GM12878 (cell line): ENCODE data around the gene PCSK6. TPM values are rescaled to one million over a fixed set of nuclear protein-coding genes. Genes with fewer than 3 reads are reported as not detected.

ENCODE experiments used
- ATAC-seq: fragments of 200-7000 bp; cut with Tn5 transposase; 3 replicates; pipeline ENCODE4 v1.9.1; 2020; ENCODE audit warnings: mild to moderate bottlenecking, moderate library complexity
- BruUV-seq: library from RNA; stranded (reverse); fragments of 400-500 nt; replicated peaks from 2 replicates; lab custom pipeline; 2021; lab: Mats Ljungman, UMichigan
- CTCF ChIA-PET: fragments of 300-600 bp; sonication (Branson Sonifier 250); formaldehyde crosslinking; extraction: SDS; loops from one replicate; lab custom pipeline; 2021; ENCODE audit warnings: inconsistent platforms; lab: Yijun Ruan, JAX
- POLR2A ChIA-PET: fragments of 350-600 bp; formaldehyde crosslinking; extraction: SDS; loops from one replicate; lab custom pipeline; 2021; ENCODE audit warnings: inconsistent platforms; lab: Charles Lee
- RAD21 ChIA-PET: fragments of 300-600 bp; sonication (Branson Sonifier 250); formaldehyde crosslinking; loops from one replicate; lab custom pipeline; 2023; ENCODE audit warnings: antibody characterized with exemption; ENCODE audit not compliant: unreplicated experiment; lab: Charles Lee
- SMC1A ChIA-PET: fragments of 300-600 bp; sonication (Branson Sonifier 250); formaldehyde crosslinking; loops from one replicate; lab custom pipeline; 2023; ENCODE audit not compliant: unreplicated experiment, uncharacterized antibody; lab: Charles Lee
- DNase-seq: peaks from one replicate; pipeline ENCODE4 v3.0.0-alpha.2; 2011; ENCODE audit warnings: low read depth, low spot score
- FAIRE-seq: peaks from 3 replicates; lab custom pipeline; 2011; peaks lifted over from hg19 to GRCh38; lab: Jason Lieb, UNC
- H2AFZ ChIP-seq: 2 replicates; pipeline ENCODE4 v1.6.0; 2011; ENCODE audit warnings: low read depth, low read length, control low read depth; ENCODE audit not compliant: control insufficient read depth
- H3K27ac ChIP-seq: 2 replicates; pipeline ENCODE4 v1.5.1; 2011; ENCODE audit warnings: control low read depth; ENCODE audit not compliant: control insufficient read depth, insufficient read depth
- H3K27me3 ChIP-seq, 2 experiments: replicated peaks in 1 of 2; 2 replicates each; pipeline versions ENCODE4 v1.6.0 to v1.6.1; 2011; ENCODE audit warnings: low read length in 1 of 2; ENCODE audit not compliant: control insufficient read depth in 2 of 2, insufficient read depth in 2 of 2
- H3K36me3 ChIP-seq, 2 experiments: 2 replicates each; pipeline ENCODE4 v1.5.1; 2011; ENCODE audit warnings: low read length in 1 of 2; ENCODE audit not compliant: control insufficient read depth in 2 of 2, insufficient read depth in 2 of 2
- H3K4me1 ChIP-seq: 2 replicates; pipeline ENCODE4 v1.6.1; 2011; ENCODE audit warnings: mild to moderate bottlenecking, low read length, moderate library complexity, mixed read lengths; ENCODE audit not compliant: control insufficient read depth, insufficient read depth
- H3K4me2 ChIP-seq: 2 replicates; pipeline ENCODE4 v1.6.0; 2011; ENCODE audit warnings: control low read depth; ENCODE audit not compliant: control insufficient read depth, insufficient read depth
- H3K4me3 ChIP-seq: fragments of 200-600 bp; sonication (generic); 2 replicates; pipeline ENCODE4 v1.5.1; 2016
- H3K79me2 ChIP-seq: 2 replicates; pipeline ENCODE4 v1.6.0; 2011; ENCODE audit warnings: low read length; ENCODE audit not compliant: control insufficient read depth, insufficient read depth
- H3K9ac ChIP-seq: 2 replicates; pipeline ENCODE4 v1.8.0; 2011; ENCODE audit warnings: low read length, control low read depth, mixed read lengths; ENCODE audit not compliant: control insufficient read depth, insufficient read depth
- H3K9me3 ChIP-seq: replicated peaks from 3 replicates; pipeline ENCODE4 v1.5.1; 2011; ENCODE audit warnings: mild to moderate bottlenecking, low read length; ENCODE audit not compliant: control insufficient read depth, insufficient read depth
- H4K20me1 ChIP-seq: 2 replicates; pipeline ENCODE4 v1.6.0; 2011; ENCODE audit not compliant: control insufficient read depth, insufficient read depth
- HDAC6 ChIP-seq: fragments of 200-600 bp; sonication (generic); IDR thresholded peaks from one replicate; pipeline ENCODE4 v1.8.0; 2017; ENCODE audit warnings: antibody characterized with exemption; ENCODE audit not compliant: unreplicated experiment
- KAT2A ChIP-seq: conservative IDR thresholded peaks from 2 replicates; pipeline ENCODE4 v1.6.1; 2011; ENCODE audit warnings: low read depth, low read length; ENCODE audit not compliant: control insufficient read depth
- MYC ChIP-seq: IDR thresholded peaks from 2 replicates; pipeline ENCODE4 v1.6.1; 2011; ENCODE audit warnings: mild to moderate bottlenecking, low read length, moderate library complexity, inconsistent platforms; ENCODE audit not compliant: insufficient read depth, insufficient replicate concordance, insufficient read length, severe bottlenecking
- RAD51 ChIP-seq: fragments of 450-650 bp; IDR thresholded peaks from 2 replicates; pipeline ENCODE4 v1.6.1; 2016; ENCODE audit warnings: moderate library complexity, mild to moderate bottlenecking, inconsistent platforms
- ZNF622 ChIP-seq: fragments of 450-650 bp; IDR thresholded peaks from 2 replicates; pipeline ENCODE4 v1.6.1; 2017; ENCODE audit warnings: mild to moderate bottlenecking, inconsistent platforms
- ZZZ3 ChIP-seq: IDR thresholded peaks from 2 replicates; pipeline ENCODE4 v1.6.1; 2011; ENCODE audit warnings: low read depth; ENCODE audit not compliant: control insufficient read depth, insufficient read length
- WGBS: methylation state at CpG from one replicate; pipeline ENCODE4 v1.1.6; 2016; ENCODE audit warnings: low lambda C conversion rate; ENCODE audit not compliant: insufficient replicate concordance, insufficient coverage; ENCODE audit errors: missing lambda C conversion rate; 5-methylcytosine and 5-hydroxymethylcytosine counted together
- in situ Hi-C: fragments of 300-500 bp; cut with MboI; formaldehyde crosslinking; loops from 9 replicates; pipeline ENCODE4 v1.14.3; 2018; ENCODE audit warnings: mixed read lengths
- intact Hi-C: fragments of 100-400 bp; cut with micrococcal nuclease; formaldehyde crosslinking; loops from one replicate; pipeline ENCODE4 v1.14.2; 2022; ENCODE audit not compliant: unreplicated experiment
- polyA plus RNA-seq, 11 experiments: library from polyadenylated mRNA; depleted of rRNA in 4 of 11; unstranded in 6 of 11; stranded (reverse) in 5 of 11; fragments of >200 nt; fragmentation: Nextera tagmentation in 4 of 11; fragmentation: Illumina TruSeq in 1 of 11; extraction: Ambion mirVana in 4 of 11; extraction: Trizol in 1 of 11; gene quantifications; 1 replicate in 1 of 11; 2 replicates in 10 of 11; pipeline versions ENCODE4 v1.2.1 to v1.2.3, GENCODE V29; 2011 to 2016; ENCODE audit warnings: inconsistent platforms in 2 of 11, missing spikeins in 2 of 11, low read depth in 1 of 11
- total RNA-seq, 4 experiments: library from RNA; depleted of rRNA in 3 of 4; stranded (reverse); fragments of >200 nt in 3 of 4; fragmentation: Illumina TruSeq in 1 of 4; extraction: Trizol in 1 of 4; gene quantifications; 2 replicates each; pipeline versions ENCODE4 v1.2.1 to v1.2.3, GENCODE V29; 2013 to 2021
- TF ChIP-seq, protein P1 (sequence below): fragments of 450-650 bp; formaldehyde crosslinking; IDR thresholded peaks from 2 replicates; pipeline ENCODE4 v1.4.0; 2020; ENCODE audit warnings: mild to moderate bottlenecking, moderate library complexity
- TF ChIP-seq, protein P2 (sequence below): IDR thresholded peaks from 2 replicates; pipeline ENCODE4 v1.6.1; 2011; ENCODE audit warnings: borderline replicate concordance, low read depth, mild to moderate bottlenecking, moderate library complexity, low read length; ENCODE audit not compliant: insufficient read depth, poor library complexity, severe bottlenecking
- TF ChIP-seq, protein P3 (sequence below): IDR thresholded peaks from 2 replicates; pipeline ENCODE4 v1.6.1; 2012; ENCODE audit warnings: low read depth, low read length, improper control_type of control experiment
- TF ChIP-seq, protein P4 (sequence below), 3 experiments: IDR thresholded peaks in 2 of 3; conservative IDR thresholded peaks in 1 of 3; 2 replicates each; pipeline ENCODE4 v1.5.1; 2011; ENCODE audit warnings: low read depth in 3 of 3, low read length in 3 of 3, mild to moderate bottlenecking in 3 of 3, control low read depth in 2 of 3, moderate library complexity in 2 of 3, inconsistent platforms in 1 of 3, mixed read lengths in 1 of 3; ENCODE audit not compliant: control insufficient read depth in 2 of 3, insufficient read depth in 1 of 3; ENCODE audit errors: extremely low read depth in 1 of 3
- TF ChIP-seq, protein P5 (sequence below): IDR thresholded peaks from 2 replicates; pipeline ENCODE4 v1.6.1; 2012; ENCODE audit warnings: mild to moderate bottlenecking, low read depth, low read length

The PCSK6 gene
- total and polyA plus RNA-seq, 10 of the 15 experiments (the other 5 are each of a cell fraction or from before 2014, with no cell fraction given): 0.19 to 0.67 (median 0.25) TPM; not detected in 4

DNA sequence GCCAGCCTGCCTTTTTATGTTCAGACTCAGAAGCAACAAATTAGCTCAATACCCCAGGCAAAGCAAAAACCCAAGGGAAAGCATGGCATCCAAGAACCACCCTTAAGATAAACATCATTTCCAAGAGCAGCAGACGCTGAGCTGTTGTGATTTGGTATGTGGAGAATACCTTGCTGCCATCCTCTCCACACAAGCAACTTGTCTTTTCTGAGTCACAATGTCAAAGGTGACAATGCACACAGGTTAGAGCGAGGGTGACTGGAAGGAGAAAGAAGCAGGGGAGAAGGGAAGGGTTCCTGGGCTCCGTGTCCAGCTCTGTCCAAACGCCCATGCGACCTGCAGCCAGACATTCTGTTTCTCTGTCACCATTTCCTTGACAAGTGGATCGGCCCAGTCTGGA, 6.0 kb downstream of the PCSK6 start:
- no peak overlapping the region for H3K4me3 ChIP-seq
- H3K4me1 ChIP-seq: no peaks in the 10 kb centered on the region
- H3K27ac ChIP-seq: no peak overlapping the region
- 11% methylated on average over 6 of the region's 6 CpGs for WGBS
- H3K9me3 ChIP-seq: no peaks in the 10 kb centered on the region
- no peak overlapping the region for H3K4me2 ChIP-seq
- no peak for ATAC-seq
- ChIA-PET CTCF (interaction anchor here (1.1 kb wide), 1 partner anchor 190 kb away, joined by 3 read pairs; no protein-coding TSS in a partner anchor), RAD21 (no interaction called here), POLR2A (no interaction called here), SMC1A (no interaction called here)
- FAIRE-seq: no peak
- intact Hi-C loops (no loop called here), in situ Hi-C loops (no loop called here)
- no peaks in the 10 kb centered on the region for H4K20me1 ChIP-seq
- no peak for DNase-seq
- no TSS peak for BruUV-seq
- no peak overlapping the region for H2AFZ ChIP-seq
- no peak overlapping the region for H3K9ac ChIP-seq
- peaks cover 0 to 3% of the 10 kb centered on the region in 2 experiments; a peak in 2 of 4 replicates for H3K27me3 ChIP-seq
- H3K36me3 ChIP-seq: no peaks in the 10 kb centered on the region
- no peaks in the 10 kb centered on the region for H3K79me2 ChIP-seq
- TF ChIP-seq, protein P1, sequence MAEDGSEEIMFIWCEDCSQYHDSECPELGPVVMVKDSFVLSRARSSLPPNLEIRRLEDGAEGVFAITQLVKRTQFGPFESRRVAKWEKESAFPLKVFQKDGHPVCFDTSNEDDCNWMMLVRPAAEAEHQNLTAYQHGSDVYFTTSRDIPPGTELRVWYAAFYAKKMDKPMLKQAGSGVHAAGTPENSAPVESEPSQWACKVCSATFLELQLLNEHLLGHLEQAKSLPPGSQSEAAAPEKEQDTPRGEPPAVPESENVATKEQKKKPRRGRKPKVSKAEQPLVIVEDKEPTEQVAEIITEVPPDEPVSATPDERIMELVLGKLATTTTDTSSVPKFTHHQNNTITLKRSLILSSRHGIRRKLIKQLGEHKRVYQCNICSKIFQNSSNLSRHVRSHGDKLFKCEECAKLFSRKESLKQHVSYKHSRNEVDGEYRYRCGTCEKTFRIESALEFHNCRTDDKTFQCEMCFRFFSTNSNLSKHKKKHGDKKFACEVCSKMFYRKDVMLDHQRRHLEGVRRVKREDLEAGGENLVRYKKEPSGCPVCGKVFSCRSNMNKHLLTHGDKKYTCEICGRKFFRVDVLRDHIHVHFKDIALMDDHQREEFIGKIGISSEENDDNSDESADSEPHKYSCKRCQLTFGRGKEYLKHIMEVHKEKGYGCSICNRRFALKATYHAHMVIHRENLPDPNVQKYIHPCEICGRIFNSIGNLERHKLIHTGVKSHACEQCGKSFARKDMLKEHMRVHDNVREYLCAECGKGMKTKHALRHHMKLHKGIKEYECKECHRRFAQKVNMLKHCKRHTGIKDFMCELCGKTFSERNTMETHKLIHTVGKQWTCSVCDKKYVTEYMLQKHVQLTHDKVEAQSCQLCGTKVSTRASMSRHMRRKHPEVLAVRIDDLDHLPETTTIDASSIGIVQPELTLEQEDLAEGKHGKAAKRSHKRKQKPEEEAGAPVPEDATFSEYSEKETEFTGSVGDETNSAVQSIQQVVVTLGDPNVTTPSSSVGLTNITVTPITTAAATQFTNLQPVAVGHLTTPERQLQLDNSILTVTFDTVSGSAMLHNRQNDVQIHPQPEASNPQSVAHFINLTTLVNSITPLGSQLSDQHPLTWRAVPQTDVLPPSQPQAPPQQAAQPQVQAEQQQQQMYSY (CRISPR knock-in tag): no peak
- TF ChIP-seq, protein P2, sequence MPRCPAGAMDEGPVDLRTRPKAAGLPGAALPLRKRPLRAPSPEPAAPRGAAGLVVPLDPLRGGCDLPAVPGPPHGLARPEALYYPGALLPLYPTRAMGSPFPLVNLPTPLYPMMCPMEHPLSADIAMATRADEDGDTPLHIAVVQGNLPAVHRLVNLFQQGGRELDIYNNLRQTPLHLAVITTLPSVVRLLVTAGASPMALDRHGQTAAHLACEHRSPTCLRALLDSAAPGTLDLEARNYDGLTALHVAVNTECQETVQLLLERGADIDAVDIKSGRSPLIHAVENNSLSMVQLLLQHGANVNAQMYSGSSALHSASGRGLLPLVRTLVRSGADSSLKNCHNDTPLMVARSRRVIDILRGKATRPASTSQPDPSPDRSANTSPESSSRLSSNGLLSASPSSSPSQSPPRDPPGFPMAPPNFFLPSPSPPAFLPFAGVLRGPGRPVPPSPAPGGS: no peak
- no peak for TF ChIP-seq KAT2A
- TF ChIP-seq RAD51: no peak
- TF ChIP-seq, protein P3, sequence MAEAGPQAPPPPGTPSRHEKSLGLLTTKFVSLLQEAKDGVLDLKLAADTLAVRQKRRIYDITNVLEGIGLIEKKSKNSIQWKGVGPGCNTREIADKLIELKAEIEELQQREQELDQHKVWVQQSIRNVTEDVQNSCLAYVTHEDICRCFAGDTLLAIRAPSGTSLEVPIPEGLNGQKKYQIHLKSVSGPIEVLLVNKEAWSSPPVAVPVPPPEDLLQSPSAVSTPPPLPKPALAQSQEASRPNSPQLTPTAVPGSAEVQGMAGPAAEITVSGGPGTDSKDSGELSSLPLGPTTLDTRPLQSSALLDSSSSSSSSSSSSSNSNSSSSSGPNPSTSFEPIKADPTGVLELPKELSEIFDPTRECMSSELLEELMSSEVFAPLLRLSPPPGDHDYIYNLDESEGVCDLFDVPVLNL: no peak
- TF ChIP-seq MYC: no peak
- no peak for TF ChIP-seq ZZZ3
- TF ChIP-seq, protein P4, sequence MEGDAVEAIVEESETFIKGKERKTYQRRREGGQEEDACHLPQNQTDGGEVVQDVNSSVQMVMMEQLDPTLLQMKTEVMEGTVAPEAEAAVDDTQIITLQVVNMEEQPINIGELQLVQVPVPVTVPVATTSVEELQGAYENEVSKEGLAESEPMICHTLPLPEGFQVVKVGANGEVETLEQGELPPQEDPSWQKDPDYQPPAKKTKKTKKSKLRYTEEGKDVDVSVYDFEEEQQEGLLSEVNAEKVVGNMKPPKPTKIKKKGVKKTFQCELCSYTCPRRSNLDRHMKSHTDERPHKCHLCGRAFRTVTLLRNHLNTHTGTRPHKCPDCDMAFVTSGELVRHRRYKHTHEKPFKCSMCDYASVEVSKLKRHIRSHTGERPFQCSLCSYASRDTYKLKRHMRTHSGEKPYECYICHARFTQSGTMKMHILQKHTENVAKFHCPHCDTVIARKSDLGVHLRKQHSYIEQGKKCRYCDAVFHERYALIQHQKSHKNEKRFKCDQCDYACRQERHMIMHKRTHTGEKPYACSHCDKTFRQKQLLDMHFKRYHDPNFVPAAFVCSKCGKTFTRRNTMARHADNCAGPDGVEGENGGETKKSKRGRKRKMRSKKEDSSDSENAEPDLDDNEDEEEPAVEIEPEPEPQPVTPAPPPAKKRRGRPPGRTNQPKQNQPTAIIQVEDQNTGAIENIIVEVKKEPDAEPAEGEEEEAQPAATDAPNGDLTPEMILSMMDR (IDR thresholded peaks at IDR 0.05 in 2 of 3, conservative IDR thresholded peaks at IDR 0.05 in 1 of 3; ENCODE audit: control insufficient read depth in 2 of 3, extremely low read depth in 1 of 3, insufficient read depth in 1 of 3, low read depth in 3 of 3, low read length in 3 of 3): no peak
- TF ChIP-seq, protein P5, sequence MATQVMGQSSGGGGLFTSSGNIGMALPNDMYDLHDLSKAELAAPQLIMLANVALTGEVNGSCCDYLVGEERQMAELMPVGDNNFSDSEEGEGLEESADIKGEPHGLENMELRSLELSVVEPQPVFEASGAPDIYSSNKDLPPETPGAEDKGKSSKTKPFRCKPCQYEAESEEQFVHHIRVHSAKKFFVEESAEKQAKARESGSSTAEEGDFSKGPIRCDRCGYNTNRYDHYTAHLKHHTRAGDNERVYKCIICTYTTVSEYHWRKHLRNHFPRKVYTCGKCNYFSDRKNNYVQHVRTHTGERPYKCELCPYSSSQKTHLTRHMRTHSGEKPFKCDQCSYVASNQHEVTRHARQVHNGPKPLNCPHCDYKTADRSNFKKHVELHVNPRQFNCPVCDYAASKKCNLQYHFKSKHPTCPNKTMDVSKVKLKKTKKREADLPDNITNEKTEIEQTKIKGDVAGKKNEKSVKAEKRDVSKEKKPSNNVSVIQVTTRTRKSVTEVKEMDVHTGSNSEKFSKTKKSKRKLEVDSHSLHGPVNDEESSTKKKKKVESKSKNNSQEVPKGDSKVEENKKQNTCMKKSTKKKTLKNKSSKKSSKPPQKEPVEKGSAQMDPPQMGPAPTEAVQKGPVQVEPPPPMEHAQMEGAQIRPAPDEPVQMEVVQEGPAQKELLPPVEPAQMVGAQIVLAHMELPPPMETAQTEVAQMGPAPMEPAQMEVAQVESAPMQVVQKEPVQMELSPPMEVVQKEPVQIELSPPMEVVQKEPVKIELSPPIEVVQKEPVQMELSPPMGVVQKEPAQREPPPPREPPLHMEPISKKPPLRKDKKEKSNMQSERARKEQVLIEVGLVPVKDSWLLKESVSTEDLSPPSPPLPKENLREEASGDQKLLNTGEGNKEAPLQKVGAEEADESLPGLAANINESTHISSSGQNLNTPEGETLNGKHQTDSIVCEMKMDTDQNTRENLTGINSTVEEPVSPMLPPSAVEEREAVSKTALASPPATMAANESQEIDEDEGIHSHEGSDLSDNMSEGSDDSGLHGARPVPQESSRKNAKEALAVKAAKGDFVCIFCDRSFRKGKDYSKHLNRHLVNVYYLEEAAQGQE: no peak
- TF ChIP-seq HDAC6: no peak
- TF ChIP-seq ZNF622: no peak
